Measurements from ENCODE around the gene IFRD2. TPM values are rescaled to one million over a fixed set of nuclear protein-coding genes. Genes with fewer than 3 reads are reported as not detected.
A peak's percentile ranks its signal among the peaks of the same experiment; 100 is the strongest.

Gene IFRD2
- total and polyA plus RNA-seq, 2 of the 13 experiments (the other 11 are each of a cell fraction or from before 2014, with no cell fraction given) = 32.8 to 96.1 TPM

- TF ChIP-seq E2F2 (CRISPR knock-in tag; IDR thresholded peaks at IDR 0.05; ENCODE audit: borderline replicate concordance) (peak; percentile 36; the same call in 1 of the 2 replicates), BRD4 (CRISPR knock-in tag; IDR thresholded peaks at IDR 0.05) (0 out of 2 replicates have a peak, but pooled peaks have one; percentile 37), ZMYM2 (CRISPR knock-in tag; IDR thresholded peaks at IDR 0.05) (no peak), NFATC3 (CRISPR knock-in tag; IDR thresholded peaks at IDR 0.05) (no peak), ZNF709 (CRISPR knock-in tag; IDR thresholded peaks at IDR 0.05) (no peak), POLR2A (IDR thresholded peaks at IDR 0.05; ENCODE audit: insufficient read depth in 1 of 2, low read depth in 2 of 2, low read length in 2 of 2) (peak in 1 of 2 experiments; percentile 80; a peak in 2 of 4 replicates), ZNF407 (CRISPR knock-in tag; IDR thresholded peaks at IDR 0.05; ENCODE audit: not compliant biosample characterization) (peak; percentile 20), RNF219 (CRISPR knock-in tag; IDR thresholded peaks at IDR 0.05) (no peak), PATZ1 (CRISPR knock-in tag; IDR thresholded peaks at IDR 0.05) (0 out of 2 replicates have a peak, but pooled peaks have one; percentile 9), ZNF580 (CRISPR knock-in tag; IDR thresholded peaks at IDR 0.05; ENCODE audit: borderline replicate concordance, low read depth) (0 out of 2 replicates have a peak, but pooled peaks have one; percentile 35), BCL3 (CRISPR knock-in tag; IDR thresholded peaks at IDR 0.05) (0 out of 2 replicates have a peak, but pooled peaks have one; percentile 73), U2AF2 (IDR thresholded peaks at IDR 0.05; ENCODE audit: low read depth, low read length) (no peak)
These were observed 35.9 kb upstream of the IFRD2 start, which contains the start of gene TUSC2 (continued) for GRCh38 chr3:50327943-50328691.

Measured in HepG2 (cell line).